Myocyte (in vitro differentiated cells): ENCODE results near the gene PDE6D. TPM values are rescaled to one million over a fixed set of nuclear protein-coding genes. Genes with fewer than 3 reads are reported as not detected.
A peak's percentile ranks its signal among the peaks of the same experiment; 100 is the strongest.

Experiments used
- DNase-seq: peaks from one replicate; pipeline ENCODE4 v3.0.0-alpha.2; 2012; ENCODE audit warnings: low read depth
- total RNA-seq: library from RNA; depleted of rRNA; stranded (reverse); fragments of >200 nt; gene quantifications from 2 replicates; pipeline ENCODE4 v1.2.3, GENCODE V29; 2014

Gene PDE6D
- total RNA-seq, 1 donor from 2014 or later: 22.2 TPM

GRCh38 chr2:231708773-231709635 lies 72.1 kb downstream of the PDE6D start:
- peak; percentile 66 for DNase-seq

GRCh38 chr2:231707927-231708772 lies 72.9 kb downstream of the PDE6D start, which contains the start of gene PTMA:
Gene PTMA (plus strand): TSS chr2:231708525. CDS start chr2:231708707, 182 bp downstream.
- peak; percentile 99 for DNase-seq

- DNase-seq: no peak
Measured at GRCh38 chr2:231707625-231707926, 73.5 kb downstream of the PDE6D start.

GRCh38 chr2:231706731-231707624 lies 74.1 kb downstream of the PDE6D start:
- DNase-seq: peak; percentile 98

GRCh38 chr2:231704017-231704416 lies 77.1 kb downstream of the PDE6D start:
- DNase-seq: no peak

GRCh38 chr2:231701456-231702373 lies 79.4 kb downstream of the PDE6D start:
- DNase-seq: no peak

- no peak for DNase-seq
Measured at GRCh38 chr2:231699006-231699405, 82.1 kb downstream of the PDE6D start.

- no peak for DNase-seq
Measured at GRCh38 chr2:231696004-231696367, 85.1 kb downstream of the PDE6D start.

- DNase-seq: no peak
Measured at GRCh38 chr2:231693956-231694355, 87.1 kb downstream of the PDE6D start.

GRCh38 chr2:231692847-231693246 lies 88.2 kb downstream of the PDE6D start:
- no peak for DNase-seq

- no peak for DNase-seq
Measured at GRCh38 chr2:231691251-231691772, 89.8 kb downstream of the PDE6D start.

GRCh38 chr2:231689124-231689893 lies 91.8 kb downstream of the PDE6D start:
- DNase-seq: no peak

GRCh38 chr2:231688719-231689118 lies 92.4 kb downstream of the PDE6D start:
- DNase-seq: no peak

GRCh38 chr2:231687961-231688360 lies 93.1 kb downstream of the PDE6D start:
- DNase-seq: no peak

GRCh38 chr2:231687133-231687852 lies 93.8 kb downstream of the PDE6D start:
- no peak for DNase-seq

GRCh38 chr2:231686192-231687100 lies 94.6 kb downstream of the PDE6D start:
- no peak for DNase-seq
